NT2/D1 (cell line): ENCODE measurements around the gene PARVA.

Source experiments
- SUZ12 ChIP-seq: IDR thresholded peaks from 2 replicates; pipeline ENCODE4 v1.6.1; 2011; ENCODE audit not compliant: insufficient read length, insufficient read depth; ENCODE audit errors: extremely low read depth
- YY1 ChIP-seq: IDR thresholded peaks from 2 replicates; pipeline ENCODE4 v1.6.1; 2011; ENCODE audit not compliant: insufficient read length, insufficient read depth
- ZNF274 ChIP-seq: IDR thresholded peaks from 2 replicates; pipeline ENCODE4 v1.6.1; 2011; ENCODE audit warnings: mild to moderate bottlenecking, low read depth, low read length

DNA sequence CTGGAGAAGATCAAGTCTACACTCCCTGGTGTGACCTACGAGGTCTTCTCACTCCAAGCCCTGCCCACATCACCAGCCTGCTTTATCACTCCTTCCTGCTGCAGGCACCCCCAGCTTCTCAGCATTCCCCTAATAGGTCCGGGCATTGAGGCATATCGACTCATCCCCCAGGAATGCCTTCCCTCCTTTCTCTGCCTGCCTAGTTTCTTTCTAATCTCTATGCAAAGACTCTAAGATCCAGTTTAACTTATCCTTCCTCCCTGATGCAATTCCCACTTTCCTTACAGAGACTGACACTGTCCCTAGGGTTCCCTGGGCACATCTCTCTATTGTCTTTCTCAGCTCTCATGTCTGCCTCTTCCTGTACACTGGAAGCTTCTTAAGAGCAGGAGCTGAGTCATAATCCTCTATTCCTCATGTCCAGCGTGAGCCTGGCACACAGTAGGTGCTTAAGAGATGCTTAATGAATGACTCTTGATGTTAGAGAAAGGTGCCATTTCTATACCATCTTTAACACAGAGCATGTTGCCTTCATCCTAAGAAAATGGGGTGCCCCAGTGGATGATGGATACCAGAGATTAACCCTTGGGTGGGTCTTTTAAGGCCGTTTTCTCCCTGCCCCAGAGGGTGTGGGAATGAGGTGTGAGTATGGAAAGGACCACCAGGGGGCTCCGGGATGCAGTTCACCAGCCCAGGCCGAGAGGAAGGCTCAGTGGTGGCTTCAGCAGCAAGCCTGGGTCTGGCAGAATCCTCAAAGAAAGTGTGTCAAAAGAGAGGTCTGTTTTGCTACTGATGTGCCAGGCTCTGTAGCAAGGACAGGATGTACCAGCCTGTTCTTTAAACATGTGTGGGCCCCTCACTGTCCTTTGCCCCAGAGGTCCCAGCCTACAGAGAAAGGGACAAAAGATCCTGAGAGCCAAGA, 34.7 kb downstream of the PARVA start:
- no peak for TF ChIP-seq ZNF274
- no peak for TF ChIP-seq YY1
- TF ChIP-seq SUZ12, result no peak
